GM23338 (cell line): ENCODE measurements around the gene AKNA. TPM values are rescaled to one million over a fixed set of nuclear protein-coding genes. Genes with fewer than 3 reads are reported as not detected.

Experiments used
- ATAC-seq: fragments of 200-7000 bp; cut with Tn5 transposase; 3 replicates; pipeline ENCODE4 v1.9.1; 2020
- DNase-seq: peaks from one replicate; pipeline ENCODE4 v3.0.0-alpha.2; 2015; ENCODE audit warnings: low spot score
- H2AFZ ChIP-seq: fragments of 200-600 bp; sonication (generic); 2 replicates; pipeline ENCODE4 v1.8.0; 2016; ENCODE audit warnings: antibody characterized with exemption, mild to moderate bottlenecking, moderate library complexity
- H3F3A ChIP-seq: fragments of 200-600 bp; sonication (generic); replicated peaks from 2 replicates; pipeline ENCODE4 v1.8.0; 2017; ENCODE audit warnings: antibody characterized with exemption, mixed run types, low read depth
- H3K27ac ChIP-seq: fragments of 200-600 bp; sonication (generic); 2 replicates; pipeline ENCODE4 v1.6.1; 2016; ENCODE audit warnings: low read depth
- H3K27me3 ChIP-seq: fragments of 200-600 bp; sonication (generic); 2 replicates; pipeline ENCODE4 v1.8.0; 2016; ENCODE audit warnings: mild to moderate bottlenecking, mixed run types, moderate library complexity; ENCODE audit not compliant: insufficient read depth
- H3K36me3 ChIP-seq: fragments of 200-600 bp; sonication (generic); 2 replicates; pipeline ENCODE4 v1.8.0; 2016; ENCODE audit warnings: mild to moderate bottlenecking; ENCODE audit not compliant: insufficient read depth
- H3K4me1 ChIP-seq: fragments of 200-600 bp; sonication (generic); 2 replicates; pipeline ENCODE4 v1.8.0; 2016; ENCODE audit warnings: mild to moderate bottlenecking, moderate library complexity; ENCODE audit not compliant: insufficient read depth
- H3K4me2 ChIP-seq: fragments of 200-600 bp; sonication (generic); 2 replicates; pipeline ENCODE4 v1.7.1; 2017; ENCODE audit warnings: mixed run types
- H3K4me3 ChIP-seq: fragments of 200-600 bp; sonication (generic); 2 replicates; pipeline ENCODE4 v1.6.1; 2016; ENCODE audit warnings: mixed run types
- H3K79me2 ChIP-seq: fragments of 200-600 bp; sonication (generic); replicated peaks from 2 replicates; pipeline ENCODE4 v1.8.0; 2017; ENCODE audit warnings: mild to moderate bottlenecking; ENCODE audit not compliant: insufficient read depth
- H3K9me2 ChIP-seq: fragments of 200-600 bp; sonication (generic); 2 replicates; pipeline ENCODE4 v1.8.0; 2017; ENCODE audit not compliant: insufficient read depth
- H4K20me1 ChIP-seq: fragments of 200-600 bp; sonication (generic); replicated peaks from 2 replicates; pipeline ENCODE4 v1.8.0; 2017; ENCODE audit warnings: mild to moderate bottlenecking; ENCODE audit not compliant: insufficient read depth
- H3K27ac Mint-ChIP-seq: 2 replicates; pipeline ENCODE4 v1.8.0; 2020; ENCODE audit warnings: inconsistent platforms, mild to moderate bottlenecking, moderate library complexity, mixed read lengths
- H3K27me3 Mint-ChIP-seq: 3 replicates; pipeline ENCODE4 v1.8.0; 2022; ENCODE audit warnings: low read depth, mild to moderate bottlenecking, moderate library complexity, mixed read lengths, inconsistent platforms; ENCODE audit not compliant: insufficient read depth, poor library complexity
- H3K36me3 Mint-ChIP-seq: 3 replicates; pipeline ENCODE4 v1.8.0; 2021; ENCODE audit warnings: low read depth, mild to moderate bottlenecking, inconsistent platforms, moderate library complexity, mixed read lengths
- H3K4me1 Mint-ChIP-seq: 3 replicates; pipeline ENCODE4 v1.8.0; 2020; ENCODE audit warnings: mild to moderate bottlenecking, inconsistent platforms, mixed read lengths
- H3K4me3 Mint-ChIP-seq: 3 replicates; pipeline ENCODE4 v1.8.0; 2021; ENCODE audit warnings: moderate library complexity, mild to moderate bottlenecking, inconsistent platforms, mixed read lengths
- H3K9me3 Mint-ChIP-seq: 3 replicates; pipeline ENCODE4 v1.8.0; 2020; ENCODE audit warnings: moderate library complexity, mild to moderate bottlenecking, inconsistent platforms, mixed read lengths
- CREB1 ChIP-seq: fragments of 250-450 bp; sonication (Bioruptor Pico); IDR thresholded peaks from 2 replicates; pipeline ENCODE4 v1.5.0; 2020; ENCODE audit warnings: low read depth, mild to moderate bottlenecking, moderate library complexity
- CTCF ChIP-seq, 2 experiments: fragments of 200-600 bp in 1 of 2; sonication (generic) in 1 of 2; conservative IDR thresholded peaks; 2 replicates each; pipeline versions ENCODE4 v1.5.1 to v1.6.1; 2016 to 2017; ENCODE audit warnings: antibody characterized with exemption in 2 of 2, low read depth in 2 of 2, mild to moderate bottlenecking in 2 of 2, moderate library complexity in 1 of 2
- ETS1 ChIP-seq: IDR thresholded peaks from 2 replicates; pipeline ENCODE4 v1.6.1; 2016; ENCODE audit warnings: antibody characterized with exemption
- EZH2 ChIP-seq: fragments of 200-600 bp; sonication (generic); IDR thresholded peaks from one replicate; pipeline ENCODE4 v1.8.0; 2017; ENCODE audit warnings: antibody characterized with exemption, mild to moderate bottlenecking, low read depth; ENCODE audit not compliant: unreplicated experiment
- EZH2phosphoT487 ChIP-seq: fragments of 200-600 bp; sonication (generic); IDR thresholded peaks from one replicate; pipeline ENCODE4 v1.8.1; 2018; ENCODE audit warnings: antibody characterized with exemption; ENCODE audit not compliant: unreplicated experiment
- JUNB ChIP-seq: IDR thresholded peaks from one replicate; pipeline ENCODE4 v1.6.1; 2016; ENCODE audit warnings: antibody characterized with exemption; ENCODE audit not compliant: unreplicated experiment
- NANOG ChIP-seq: IDR thresholded peaks from 2 replicates; pipeline ENCODE4 v1.6.1; 2016; ENCODE audit warnings: antibody characterized with exemption, borderline replicate concordance
- POLR2AphosphoS5 ChIP-seq: IDR thresholded peaks from 2 replicates; pipeline ENCODE4 v1.6.1; 2016; ENCODE audit warnings: antibody characterized with exemption, low read depth
- STAT1 ChIP-seq: IDR thresholded peaks from one replicate; pipeline ENCODE4 v1.6.1; 2016; ENCODE audit warnings: antibody characterized with exemption; ENCODE audit not compliant: unreplicated experiment
- ZNF114 ChIP-seq: fragments of 250-450 bp; sonication (Bioruptor Pico); IDR thresholded peaks from 2 replicates; pipeline ENCODE4 v1.5.0; 2020; ENCODE audit warnings: mild to moderate bottlenecking, moderate library complexity
- ZNF331 ChIP-seq: fragments of 250-450 bp; sonication (Bioruptor Pico); IDR thresholded peaks from 2 replicates; pipeline ENCODE4 v1.5.0; 2020; ENCODE audit warnings: low read depth, mild to moderate bottlenecking, moderate library complexity
- ZNF462 ChIP-seq: fragments of 250-450 bp; sonication (Bioruptor Pico); IDR thresholded peaks from 2 replicates; pipeline ENCODE4 v1.5.0; 2020; ENCODE audit warnings: mild to moderate bottlenecking, moderate library complexity
- polyA plus RNA-seq: library from polyadenylated mRNA; unstranded; fragments of >200 nt; fragmentation: Nextera tagmentation; extraction: Ambion mirVana; gene quantifications from 2 replicates; pipeline ENCODE4 v1.2.1, GENCODE V29; 2016
- total RNA-seq: library from RNA; depleted of rRNA; stranded (reverse); fragments of >200 nt; shearing (Covaris generic); gene quantifications from 2 replicates; pipeline ENCODE4 v1.2.3, GENCODE V29; 2014
- TF ChIP-seq, protein P1 (sequence below): IDR thresholded peaks from one replicate; pipeline ENCODE4 v1.6.1; 2018; ENCODE audit warnings: antibody characterized with exemption; ENCODE audit not compliant: unreplicated experiment

AKNA gene
- total and polyA plus RNA-seq, 2 experiments from 2014 or later, result 9.0 to 28.1 TPM

- Histone ChIP-seq H3K4me3 (no peak overlapping the region), H3K4me1 (no peaks in the 10 kb centered on the region), H2AFZ (no peak overlapping the region), H3K27ac (no peak overlapping the region), H3K27me3 (no peaks in the 10 kb centered on the region), H3K9me2 (no peaks in the 10 kb centered on the region), H3K4me2 (no peak overlapping the region), H3F3A (peaks cover 6% of the 10 kb centered on the region; the same call in 1 of the 2 replicates), H3K36me3 (no peaks in the 10 kb centered on the region), H3K79me2 (no peaks in the 10 kb centered on the region), H4K20me1 (no peaks in the 10 kb centered on the region)
- no peak for DNase-seq
- peaks cover 10% of the 10 kb centered on the region; the same call in 2 of the 3 replicates for H3K36me3 Mint-ChIP-seq
- H3K9me3 Mint-ChIP-seq, result no peaks in the 10 kb centered on the region
- TF ChIP-seq EZH2, result no peak
- TF ChIP-seq STAT1, result no peak
- no peak for TF ChIP-seq ZNF114 (CRISPR knock-in tag)
- no peak for TF ChIP-seq ZNF331 (CRISPR knock-in tag)
- no peak for TF ChIP-seq NANOG
- no peak for TF ChIP-seq CREB1 (CRISPR knock-in tag)
- TF ChIP-seq ZNF462 (CRISPR knock-in tag), result no peak
- TF ChIP-seq POLR2AphosphoS5, result no peak
- TF ChIP-seq EZH2phosphoT487, result no peak
- TF ChIP-seq, protein P1, sequence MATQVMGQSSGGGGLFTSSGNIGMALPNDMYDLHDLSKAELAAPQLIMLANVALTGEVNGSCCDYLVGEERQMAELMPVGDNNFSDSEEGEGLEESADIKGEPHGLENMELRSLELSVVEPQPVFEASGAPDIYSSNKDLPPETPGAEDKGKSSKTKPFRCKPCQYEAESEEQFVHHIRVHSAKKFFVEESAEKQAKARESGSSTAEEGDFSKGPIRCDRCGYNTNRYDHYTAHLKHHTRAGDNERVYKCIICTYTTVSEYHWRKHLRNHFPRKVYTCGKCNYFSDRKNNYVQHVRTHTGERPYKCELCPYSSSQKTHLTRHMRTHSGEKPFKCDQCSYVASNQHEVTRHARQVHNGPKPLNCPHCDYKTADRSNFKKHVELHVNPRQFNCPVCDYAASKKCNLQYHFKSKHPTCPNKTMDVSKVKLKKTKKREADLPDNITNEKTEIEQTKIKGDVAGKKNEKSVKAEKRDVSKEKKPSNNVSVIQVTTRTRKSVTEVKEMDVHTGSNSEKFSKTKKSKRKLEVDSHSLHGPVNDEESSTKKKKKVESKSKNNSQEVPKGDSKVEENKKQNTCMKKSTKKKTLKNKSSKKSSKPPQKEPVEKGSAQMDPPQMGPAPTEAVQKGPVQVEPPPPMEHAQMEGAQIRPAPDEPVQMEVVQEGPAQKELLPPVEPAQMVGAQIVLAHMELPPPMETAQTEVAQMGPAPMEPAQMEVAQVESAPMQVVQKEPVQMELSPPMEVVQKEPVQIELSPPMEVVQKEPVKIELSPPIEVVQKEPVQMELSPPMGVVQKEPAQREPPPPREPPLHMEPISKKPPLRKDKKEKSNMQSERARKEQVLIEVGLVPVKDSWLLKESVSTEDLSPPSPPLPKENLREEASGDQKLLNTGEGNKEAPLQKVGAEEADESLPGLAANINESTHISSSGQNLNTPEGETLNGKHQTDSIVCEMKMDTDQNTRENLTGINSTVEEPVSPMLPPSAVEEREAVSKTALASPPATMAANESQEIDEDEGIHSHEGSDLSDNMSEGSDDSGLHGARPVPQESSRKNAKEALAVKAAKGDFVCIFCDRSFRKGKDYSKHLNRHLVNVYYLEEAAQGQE, result no peak
- no peak for TF ChIP-seq ETS1
- no peak for TF ChIP-seq CTCF (conservative IDR thresholded peaks at IDR 0.05; ENCODE audit: low read depth in 2 of 2)
- TF ChIP-seq JUNB, result no peak
- peaks cover 4% of the 10 kb centered on the region for H3K4me1 Mint-ChIP-seq
- ATAC-seq, result no peak
- no peak overlapping the region for H3K27ac Mint-ChIP-seq
- H3K4me3 Mint-ChIP-seq, result no peak overlapping the region
- H3K27me3 Mint-ChIP-seq, result peaks cover 7% of the 10 kb centered on the region
Observed at GRCh38 chr9:114303571-114303970, 84.2 kb downstream of the AKNA start.
